ENCODE data around the gene ZNFX1. TPM values are rescaled to one million over a fixed set of nuclear protein-coding genes. Genes with fewer than 3 reads are reported as not detected.
"Not testable (repeated sequence)": the region's sequence is repeated elsewhere in the genome, so short reads cannot be mapped to it uniquely, and the experiment has no call there.

Gene ZNFX1
- total RNA-seq, 1 donor from 2014 or later = 6.9 TPM

DNA sequence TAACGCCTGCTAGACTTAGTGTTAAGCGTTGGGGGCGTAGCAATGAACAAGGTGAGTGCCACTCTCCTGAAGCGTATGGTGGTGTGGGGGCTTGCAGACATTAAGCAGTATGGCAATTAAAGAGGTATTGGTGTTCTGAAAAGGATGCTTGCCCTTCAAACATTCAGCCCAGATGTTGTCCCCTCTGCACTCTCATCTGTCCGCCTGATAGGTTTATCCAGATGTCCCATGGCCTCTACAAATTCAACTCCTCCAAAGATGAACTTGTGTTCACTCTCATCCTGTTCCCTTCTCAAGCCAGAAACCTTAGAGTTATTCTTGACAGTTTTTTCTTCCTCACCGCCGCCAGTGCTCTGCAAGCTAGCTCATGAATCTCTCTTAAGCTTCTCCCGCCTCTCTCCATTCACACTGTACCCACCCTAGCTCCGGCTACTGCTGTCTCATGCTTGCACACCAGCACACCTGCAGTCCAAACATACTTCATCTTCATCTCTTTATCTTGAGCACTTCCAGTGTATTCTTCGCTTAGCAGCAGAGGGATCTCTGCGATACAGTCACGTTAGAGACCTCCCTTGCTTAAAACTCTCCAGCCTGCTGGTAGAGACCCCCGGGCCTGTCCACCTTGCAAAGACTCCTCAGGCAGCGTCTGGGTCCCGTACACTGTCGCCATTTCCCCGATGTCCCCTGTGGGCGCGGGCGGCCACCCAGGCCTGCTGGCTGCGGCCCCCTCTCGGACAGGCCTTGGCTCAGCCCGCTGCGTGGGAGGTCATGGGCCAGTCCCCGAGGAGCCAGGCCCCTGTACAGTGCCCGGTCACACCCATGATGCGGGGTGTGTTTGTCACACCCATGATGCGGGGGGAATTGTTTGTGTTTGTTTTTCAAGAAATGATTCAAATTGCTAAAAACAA lies 57.7 kb downstream of the ZNFX1 start:
- peak overlapping the region; percentile 74 for H2AFZ ChIP-seq (replicated peaks)
- no peaks in the 10 kb centered on the region for H3K9me3 ChIP-seq (ENCODE audit: low read depth)
- H3K4me1 Mint-ChIP-seq = peaks cover 13% of the 10 kb centered on the region
- peaks cover 5% of the 10 kb centered on the region for H3K36me3 ChIP-seq
- H3K27me3 Mint-ChIP-seq (ENCODE audit: insufficient read depth, low read depth) = peaks cover 2% of the 10 kb centered on the region
- H3K4me2 ChIP-seq = peak overlapping the region; percentile 96
- peak overlapping the region; percentile 93 for H3K4me3 Mint-ChIP-seq
- peaks cover 24% of the 10 kb centered on the region for H3K79me2 ChIP-seq (ENCODE audit: low read depth)
- H3K27ac Mint-ChIP-seq = peak overlapping the region; percentile 11
- no peak for DNase-seq (ENCODE audit: low spot score)
- no peaks in the 10 kb centered on the region for H3K27me3 ChIP-seq
- H3K4me1 ChIP-seq = no peaks in the 10 kb centered on the region
- H3K9me3 Mint-ChIP-seq = no peaks in the 10 kb centered on the region
- TF ChIP-seq EZH2 (IDR thresholded peaks at IDR 0.05) = no peak
- no peak for TF ChIP-seq EZH2phosphoT487 (IDR thresholded peaks at IDR 0.05)
- no peak for TF ChIP-seq CTCF (IDR thresholded peaks at IDR 0.05)
- H3K9ac ChIP-seq = peak overlapping the region; percentile 75
- peaks cover 8% of the 10 kb centered on the region for H3F3A ChIP-seq (ENCODE audit: low read depth)
- peak overlapping the region; percentile 84 for H3K4me3 ChIP-seq
- peaks cover 12% of the 10 kb centered on the region for H3K36me3 Mint-ChIP-seq
- no peak overlapping the region for H3K27ac ChIP-seq
- no peaks in the 10 kb centered on the region for H4K20me1 ChIP-seq (ENCODE audit: low read depth)

DNA sequence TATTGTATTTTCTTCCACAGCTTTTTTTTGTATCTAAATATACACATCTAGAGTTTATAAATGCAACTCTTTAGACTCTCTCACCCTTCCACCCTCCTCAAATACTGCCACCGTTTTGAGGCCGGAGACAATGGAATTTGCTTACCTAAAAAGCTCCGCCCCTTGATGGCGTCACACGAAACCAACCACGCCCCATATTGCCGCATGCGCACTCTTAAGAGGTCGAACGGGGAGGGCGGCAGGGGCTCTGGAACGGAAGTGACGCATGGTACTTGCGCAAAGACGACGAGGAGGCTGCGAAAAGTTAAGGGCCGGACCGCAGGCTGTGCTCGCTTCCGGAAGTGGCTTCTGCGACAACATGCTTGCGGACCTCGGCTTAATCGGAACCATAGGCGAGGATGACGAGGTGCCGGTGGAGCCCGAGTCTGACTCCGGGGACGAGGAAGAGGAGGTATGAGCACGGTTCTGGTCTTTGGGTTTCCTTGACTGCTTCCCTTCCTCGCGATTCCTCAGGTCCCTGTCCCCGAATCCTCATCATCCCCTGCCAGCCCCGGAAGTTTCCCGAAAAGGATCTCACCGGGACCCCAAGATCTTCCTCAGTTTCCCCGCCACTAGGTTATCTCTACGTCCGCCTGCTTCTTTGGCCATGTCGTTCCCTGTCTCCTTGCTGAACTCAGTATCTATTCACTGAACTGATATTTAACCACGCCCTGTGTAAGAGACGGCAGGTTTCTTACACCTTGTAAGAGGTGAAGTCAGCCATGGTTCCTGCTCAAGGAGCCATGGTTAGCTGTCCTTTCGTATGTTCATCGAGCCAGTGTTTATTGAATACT lies 58.5 kb downstream of the ZNFX1 start, which contains the start of gene DDX27:
Gene DDX27, plus strand, starts transcription at position 326 of the 833 bp plus-strand sequence. Its CDS starts 33 bp downstream, at position 359.
- Histone ChIP-seq H3K4me1 (no peaks in the 10 kb centered on the region), H3K27ac (no peak within 1 kb of the TSS), H3F3A (ENCODE audit: low read depth) (peaks cover 8% of the 10 kb centered on the region), H3K4me3 (peak within 1 kb of the TSS; percentile 84), H3K79me2 (ENCODE audit: low read depth) (peaks cover 24% of the 10 kb centered on the region), H3K9me3 (ENCODE audit: low read depth) (no peaks in the 10 kb centered on the region), H3K9ac (peak within 1 kb of the TSS; percentile 75), H3K36me3 (peaks cover 5% of the 10 kb centered on the region), H2AFZ (replicated peaks) (peak within 1 kb of the TSS; percentile 74), H4K20me1 (ENCODE audit: low read depth) (no peaks in the 10 kb centered on the region), H3K4me2 (peak within 1 kb of the TSS; percentile 96), H3K27me3 (no peaks in the 10 kb centered on the region)
- H3K27me3 Mint-ChIP-seq (ENCODE audit: insufficient read depth, low read depth) = peaks cover 4% of the 10 kb centered on the region
- peak; percentile 98 for DNase-seq (ENCODE audit: low spot score)
- TF ChIP-seq CTCF (IDR thresholded peaks at IDR 0.05) (no peak), EZH2 (IDR thresholded peaks at IDR 0.05) (no peak), EZH2phosphoT487 (IDR thresholded peaks at IDR 0.05) (no peak)
- peaks cover 13% of the 10 kb centered on the region for H3K4me1 Mint-ChIP-seq
- H3K27ac Mint-ChIP-seq = peak within 1 kb of the TSS; percentile 91
- H3K36me3 Mint-ChIP-seq = peaks cover 5% of the 10 kb centered on the region
- H3K4me3 Mint-ChIP-seq = peak within 1 kb of the TSS; percentile 93
- H3K9me3 Mint-ChIP-seq = no peaks in the 10 kb centered on the region

GRCh38 chr20:49218739-49219090 lies 59.1 kb downstream of the ZNFX1 start:
- not testable (repeated sequence) for H2AFZ ChIP-seq (replicated peaks)

More at GRCh38 chr20:49218739-49219090, 59.1 kb downstream of the ZNFX1 start:
- not testable (repeated sequence) for H3K9me3 ChIP-seq (ENCODE audit: low read depth); H3K27me3 ChIP-seq; H3K36me3 ChIP-seq; H4K20me1 ChIP-seq (ENCODE audit: low read depth); H3K9ac ChIP-seq; H3K27me3 Mint-ChIP-seq (ENCODE audit: insufficient read depth, low read depth); H3K4me1 ChIP-seq; H3K27ac ChIP-seq; H3K36me3 Mint-ChIP-seq; H3F3A ChIP-seq (ENCODE audit: low read depth); H3K9me3 Mint-ChIP-seq
- peak overlapping the region; percentile 84 for H3K4me3 ChIP-seq
- peak overlapping the region; percentile 96 for H3K4me2 ChIP-seq
- H3K79me2 ChIP-seq (ENCODE audit: low read depth) = peaks cover 24% of the 10 kb centered on the region
- Mint-ChIP-seq H3K27ac (peak overlapping the region; percentile 91), H3K4me3 (peak overlapping the region; percentile 93), H3K4me1 (peaks cover 13% of the 10 kb centered on the region)
- peak; percentile 29 for DNase-seq (ENCODE audit: low spot score)
